Astrocyte of the spinal cord (primary cell): ENCODE measurements around the gene TMEM9B.
"Not testable (repeated sequence)": the region's sequence is repeated elsewhere in the genome, so short reads cannot be mapped to it uniquely, and the experiment has no call there.

Source experiments
- DNase-seq: peaks from one replicate; pipeline ENCODE4 v3.0.0; 2011; ENCODE audit warnings: low read depth, low spot score
- H3K4me3 ChIP-seq: 2 replicates; pipeline ENCODE4 v1.5.1; 2011; ENCODE audit warnings: low read depth, mild to moderate bottlenecking, low read length, moderate library complexity
- in situ Hi-C: cut with HindIII; loops from 2 replicates; pipeline ENCODE4 v1.10.0; 2017; ENCODE audit warnings: low sequenced_read_pairs
- TF ChIP-seq, protein P1 (sequence below): IDR thresholded peaks from 2 replicates; pipeline ENCODE4 v1.5.1; 2012; ENCODE audit warnings: low read depth, mild to moderate bottlenecking, low read length, inconsistent platforms

TMEM9B gene

DNA sequence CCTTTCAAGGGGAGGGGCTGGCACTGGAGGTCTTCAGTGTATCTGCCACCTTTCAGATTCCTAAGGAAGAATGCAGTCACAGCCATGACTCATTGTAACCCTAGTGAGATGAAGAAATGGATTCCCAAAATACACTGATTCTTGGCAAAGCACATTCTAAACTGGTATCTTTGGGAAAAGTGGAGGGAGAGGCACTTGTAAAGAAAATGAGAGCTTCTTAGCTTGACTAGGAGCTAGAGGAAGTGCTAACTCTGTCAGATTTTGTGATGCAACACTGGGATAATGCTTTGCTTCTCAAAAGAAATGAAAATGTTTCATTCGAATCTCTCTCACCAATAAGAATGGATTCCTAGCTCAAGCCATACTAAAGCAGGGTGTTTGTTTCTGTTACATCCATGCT is 25.2 kb upstream of the TMEM9B start:
- in situ Hi-C loops = no loop called here
- TF ChIP-seq, protein P1, sequence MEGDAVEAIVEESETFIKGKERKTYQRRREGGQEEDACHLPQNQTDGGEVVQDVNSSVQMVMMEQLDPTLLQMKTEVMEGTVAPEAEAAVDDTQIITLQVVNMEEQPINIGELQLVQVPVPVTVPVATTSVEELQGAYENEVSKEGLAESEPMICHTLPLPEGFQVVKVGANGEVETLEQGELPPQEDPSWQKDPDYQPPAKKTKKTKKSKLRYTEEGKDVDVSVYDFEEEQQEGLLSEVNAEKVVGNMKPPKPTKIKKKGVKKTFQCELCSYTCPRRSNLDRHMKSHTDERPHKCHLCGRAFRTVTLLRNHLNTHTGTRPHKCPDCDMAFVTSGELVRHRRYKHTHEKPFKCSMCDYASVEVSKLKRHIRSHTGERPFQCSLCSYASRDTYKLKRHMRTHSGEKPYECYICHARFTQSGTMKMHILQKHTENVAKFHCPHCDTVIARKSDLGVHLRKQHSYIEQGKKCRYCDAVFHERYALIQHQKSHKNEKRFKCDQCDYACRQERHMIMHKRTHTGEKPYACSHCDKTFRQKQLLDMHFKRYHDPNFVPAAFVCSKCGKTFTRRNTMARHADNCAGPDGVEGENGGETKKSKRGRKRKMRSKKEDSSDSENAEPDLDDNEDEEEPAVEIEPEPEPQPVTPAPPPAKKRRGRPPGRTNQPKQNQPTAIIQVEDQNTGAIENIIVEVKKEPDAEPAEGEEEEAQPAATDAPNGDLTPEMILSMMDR = no peak
- DNase-seq = peak; percentile 33
- no peak overlapping the region for H3K4me3 ChIP-seq

DNA sequence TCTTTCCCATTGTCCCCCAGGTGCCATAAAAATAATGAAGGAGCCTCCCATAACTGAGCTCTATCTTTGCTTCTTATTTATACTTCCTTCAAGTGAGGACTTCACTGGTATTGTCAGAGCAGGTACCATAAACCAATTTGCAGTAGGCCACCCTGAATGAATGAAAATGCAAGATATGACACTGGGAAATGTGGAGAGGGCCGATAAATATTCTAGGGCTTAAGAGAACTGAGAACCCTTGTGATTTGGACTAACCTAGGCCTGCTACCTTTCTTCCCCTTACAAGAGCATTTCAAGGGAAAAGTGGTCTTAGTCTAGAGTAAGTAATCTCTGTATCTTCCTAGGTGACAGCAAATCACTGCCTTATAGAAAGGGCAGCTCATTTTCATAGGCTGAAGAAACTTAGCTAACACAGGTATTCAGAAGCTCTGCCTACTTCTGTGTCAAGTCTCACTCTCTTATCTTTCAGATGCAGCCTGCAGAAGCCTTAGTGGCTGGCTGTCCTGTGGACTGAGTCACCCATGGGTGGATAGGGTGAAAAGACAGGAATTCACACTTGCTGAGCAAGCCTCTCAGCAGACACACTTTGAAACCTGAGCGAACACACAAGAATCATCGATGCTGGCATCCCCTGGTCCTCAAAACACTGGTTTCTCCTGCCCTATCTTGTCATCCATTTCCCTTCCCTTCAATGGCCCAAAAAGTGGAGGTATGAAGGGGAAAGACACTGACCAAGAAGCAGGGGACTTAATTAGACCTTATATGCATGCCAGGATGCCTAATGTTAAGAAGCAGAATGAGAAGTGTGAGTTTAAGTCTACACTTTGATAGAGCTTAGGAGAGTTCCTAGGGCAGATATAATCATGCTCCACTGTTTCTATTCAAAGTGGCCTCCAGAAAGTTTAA is 24.3 kb upstream of the TMEM9B start:
- TF ChIP-seq, protein P1 = no peak
- in situ Hi-C loops = no loop called here
- peak; percentile 24 for DNase-seq
- no peak overlapping the region for H3K4me3 ChIP-seq

DNA sequence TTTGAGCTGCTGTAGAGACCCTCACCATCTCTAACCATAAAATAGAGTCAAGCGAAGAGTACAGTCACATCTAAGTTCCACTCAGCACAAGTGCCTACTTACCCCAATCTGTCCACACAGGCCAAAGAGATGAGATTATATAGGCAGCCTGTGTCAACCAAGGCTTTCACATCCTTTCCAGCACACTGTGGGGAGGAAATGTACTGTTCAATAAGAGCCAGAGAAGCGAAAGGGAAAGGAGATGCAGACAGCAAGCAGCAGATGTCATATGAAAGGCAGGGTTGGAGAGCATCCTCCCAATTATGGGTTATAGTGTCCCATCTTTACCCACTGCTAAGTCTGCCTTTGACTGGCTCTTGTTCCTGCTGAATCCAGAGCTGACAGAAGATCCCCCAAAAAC is 23.2 kb upstream of the TMEM9B start:
- in situ Hi-C loops = no loop called here
- no peak for DNase-seq
- TF ChIP-seq, protein P1 = no peak
- H3K4me3 ChIP-seq = no peak overlapping the region

DNA sequence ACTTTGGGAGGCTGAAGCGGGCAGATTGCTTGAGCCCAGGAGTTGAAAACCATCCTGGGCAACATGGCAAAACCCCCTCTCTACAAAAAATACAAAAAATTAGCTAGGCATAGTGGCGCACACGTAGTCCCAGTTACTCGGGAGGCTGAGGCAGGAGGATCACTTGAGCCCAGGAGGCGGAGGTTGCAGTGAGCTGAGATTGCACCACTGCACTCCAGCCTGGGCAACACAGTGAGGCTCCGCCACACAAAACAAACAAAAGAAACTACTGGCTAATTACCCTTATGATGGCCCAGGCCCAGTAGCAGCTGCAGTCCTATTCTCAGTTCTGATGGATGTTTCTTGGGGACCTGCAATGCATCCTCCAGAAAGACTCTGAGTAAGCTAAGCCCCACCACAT is 22.5 kb upstream of the TMEM9B start:
- DNase-seq, in situ Hi-C loops, H3K4me3 ChIP-seq: not testable (repeated sequence)

DNA sequence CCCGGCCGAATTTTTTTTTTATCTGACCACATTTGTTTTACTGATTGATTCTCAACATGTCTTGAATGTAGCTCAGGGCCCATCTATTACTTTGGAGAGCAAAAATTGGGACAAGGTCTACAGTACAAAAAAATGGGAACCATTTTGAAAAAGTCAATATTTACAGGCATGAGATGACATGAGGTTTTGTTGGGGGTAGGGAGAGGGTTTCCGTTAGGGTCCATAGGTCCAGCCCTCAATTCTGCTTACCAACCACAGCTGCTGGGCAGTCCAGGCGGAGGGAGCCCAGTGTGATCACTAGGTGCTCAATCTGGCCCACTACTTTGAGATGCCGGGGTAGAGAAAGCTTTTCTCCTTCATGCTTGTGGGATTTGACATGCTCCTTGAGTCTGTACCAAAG is 21.2 kb upstream of the TMEM9B start:
- TF ChIP-seq, protein P1 = no peak
- no peak overlapping the region for H3K4me3 ChIP-seq
- no peak for DNase-seq
- in situ Hi-C loops = no loop called here

DNA sequence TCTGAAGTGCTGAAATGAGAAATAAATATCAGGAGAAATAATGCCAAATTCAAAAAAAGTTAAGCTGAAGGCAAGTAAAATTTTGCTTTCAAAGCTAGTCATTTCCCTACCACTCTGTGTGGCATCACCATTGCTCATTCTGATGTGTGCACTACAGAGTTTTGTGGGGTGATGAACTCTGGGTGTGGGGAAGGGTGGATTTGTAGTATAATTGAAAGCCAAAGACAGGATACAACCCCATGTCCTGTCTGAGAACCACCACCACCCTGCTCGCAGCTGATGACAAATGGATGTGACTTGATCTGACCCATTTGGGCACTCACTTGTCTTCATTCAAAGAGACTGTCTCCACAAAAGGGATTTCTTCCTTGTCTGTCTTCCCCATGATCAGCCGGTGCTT is 19.3 kb upstream of the TMEM9B start:
- in situ Hi-C loops = no loop called here
- H3K4me3 ChIP-seq = no peak overlapping the region
- TF ChIP-seq, protein P1 = no peak
- no peak for DNase-seq

DNA sequence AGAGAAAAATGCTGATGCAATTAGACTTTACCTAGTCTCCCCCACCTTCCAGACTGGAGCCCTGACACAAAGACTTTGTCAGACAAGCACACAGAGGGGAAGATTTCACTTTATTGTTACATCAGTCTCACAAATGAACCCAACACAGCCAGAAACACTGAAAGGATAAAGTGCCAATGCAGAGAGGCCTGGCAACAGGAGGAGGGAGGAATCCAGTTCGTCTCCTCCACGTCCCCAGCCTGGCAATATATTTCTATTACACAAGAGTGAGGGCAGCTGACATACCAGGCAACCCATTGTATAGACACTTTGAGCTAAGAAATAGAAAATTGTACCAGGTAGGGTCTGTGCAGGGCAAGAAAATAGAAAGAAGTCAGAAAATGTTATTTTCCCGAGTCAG is 16.2 kb upstream of the TMEM9B start:
- TF ChIP-seq, protein P1 = no peak
- in situ Hi-C loops = no loop called here
- H3K4me3 ChIP-seq = no peak overlapping the region
- no peak for DNase-seq

DNA sequence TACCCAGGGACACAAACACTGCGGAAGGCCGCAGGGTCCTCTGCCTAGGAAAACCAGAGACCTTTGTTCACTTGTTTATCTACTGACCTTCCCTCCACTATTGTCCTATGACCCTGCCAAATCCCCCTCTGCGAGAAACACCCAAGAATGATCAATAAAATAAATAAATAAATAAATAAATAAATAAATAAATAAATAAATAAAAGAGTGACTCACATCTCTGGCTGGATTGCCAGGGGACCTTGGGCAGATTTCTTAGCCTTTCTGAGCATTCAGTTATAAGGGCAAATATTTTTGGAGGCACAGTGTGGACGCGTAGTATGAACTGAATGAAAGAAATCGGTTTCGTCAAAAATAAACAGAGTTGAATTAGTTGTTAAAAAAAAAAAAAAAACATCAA is 15.1 kb upstream of the TMEM9B start:
- in situ Hi-C loops, H3K4me3 ChIP-seq, DNase-seq: not testable (repeated sequence)
